GM18519 (cell line): ENCODE results near the gene CLCN3.
A peak's percentile ranks its signal among the peaks of the same experiment; 100 is the strongest.
"Not testable (repeated sequence)": the region's sequence is repeated elsewhere in the genome, so short reads cannot be mapped to it uniquely, and the experiment has no call there.

Experiments used
- ATAC-seq: cut with Tn5 transposase; IDR thresholded peaks from one replicate; pipeline ENCODE4 v1.9.1; 2021; ENCODE audit warnings: mild to moderate bottlenecking, moderate library complexity; ENCODE audit not compliant: unreplicated experiment, low FRiP score

The CLCN3 gene

GRCh38 chr4:169616846-169617245 lies 3.5 kb upstream of the CLCN3 start:
- no peak for ATAC-seq

GRCh38 chr4:169617306-169617705 lies 3.1 kb upstream of the CLCN3 start:
- ATAC-seq = no peak

- ATAC-seq = no peak
Observed at GRCh38 chr4:169618286-169618685, 2.1 kb upstream of the CLCN3 start.

GRCh38 chr4:169618986-169619385 lies 1.4 kb upstream of the CLCN3 start:
- no peak for ATAC-seq

- ATAC-seq = peak; percentile 32
Observed at GRCh38 chr4:169619518-169619957, 840 bp upstream of the CLCN3 start.

- ATAC-seq = no peak
Observed at GRCh38 chr4:169620880-169621248, 486 bp downstream of the CLCN3 start.

GRCh38 chr4:169621731-169622492 lies 1.5 kb downstream of the CLCN3 start:
- ATAC-seq = no peak

GRCh38 chr4:169622566-169622965 lies 2.2 kb downstream of the CLCN3 start:
- no peak for ATAC-seq

- not testable (repeated sequence) for ATAC-seq
Observed at GRCh38 chr4:169624012-169624411, 3.6 kb downstream of the CLCN3 start.

- no peak for ATAC-seq
Observed at GRCh38 chr4:169625886-169626285, 5.5 kb downstream of the CLCN3 start.

GRCh38 chr4:169626331-169627282 lies 6.2 kb downstream of the CLCN3 start:
- no peak for ATAC-seq

- ATAC-seq = no peak
Observed at GRCh38 chr4:169627307-169627706, 6.9 kb downstream of the CLCN3 start.

GRCh38 chr4:169628579-169628978 lies 8.2 kb downstream of the CLCN3 start:
- ATAC-seq = no peak

- ATAC-seq = no peak
Observed at GRCh38 chr4:169630069-169630468, 9.7 kb downstream of the CLCN3 start.

GRCh38 chr4:169632896-169633295 lies 12.5 kb downstream of the CLCN3 start:
- ATAC-seq = no peak

GRCh38 chr4:169634975-169635374 lies 14.6 kb downstream of the CLCN3 start:
- no peak for ATAC-seq

GRCh38 chr4:169640261-169640870 lies 20.0 kb downstream of the CLCN3 start:
- no peak for ATAC-seq

- no peak for ATAC-seq
Observed at GRCh38 chr4:169644802-169645201, 24.4 kb downstream of the CLCN3 start.

GRCh38 chr4:169645627-169646026 lies 25.2 kb downstream of the CLCN3 start:
- ATAC-seq = no peak

- no peak for ATAC-seq
Observed at GRCh38 chr4:169649545-169650226, 29.3 kb downstream of the CLCN3 start.
